HG03025 (cell line): ENCODE data around the gene CADPS.

Experiments
- ATAC-seq: cut with Tn5 transposase; IDR thresholded peaks from one replicate; pipeline ENCODE4 v1.9.1; 2021; ENCODE audit warnings: mild to moderate bottlenecking, moderate library complexity; ENCODE audit not compliant: unreplicated experiment, low FRiP score

The CADPS gene

DNA sequence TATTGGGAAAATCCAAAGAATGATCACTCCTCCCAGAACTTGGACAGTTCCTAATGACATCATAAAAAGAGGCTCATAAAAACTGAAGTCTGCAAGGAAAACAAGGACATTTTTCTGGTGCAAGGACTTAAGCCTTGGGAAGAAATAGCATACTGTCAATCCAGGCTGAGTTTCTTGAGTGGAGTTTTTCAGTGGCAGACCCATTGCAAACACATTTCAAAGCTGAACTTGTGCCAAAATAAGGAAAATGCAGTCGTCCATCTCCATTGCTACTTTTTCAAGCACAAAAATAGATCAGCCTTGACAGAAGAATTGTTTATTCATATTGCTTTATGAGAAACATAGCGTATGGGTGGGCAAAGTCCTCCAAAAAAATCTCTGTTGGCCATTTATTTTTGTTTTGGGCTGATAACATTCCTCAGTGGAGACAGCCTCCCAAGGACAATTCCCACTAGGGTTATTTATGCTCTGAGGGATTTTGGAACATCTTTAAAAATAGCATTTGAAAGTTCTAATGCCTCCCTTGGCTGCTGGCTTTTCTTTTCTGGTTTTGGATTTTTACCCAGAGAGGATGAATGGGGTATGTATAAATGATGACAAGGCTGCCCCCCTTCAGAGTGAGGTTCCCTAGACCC is 220.0 kb downstream of the CADPS start:
- no peak for ATAC-seq

DNA sequence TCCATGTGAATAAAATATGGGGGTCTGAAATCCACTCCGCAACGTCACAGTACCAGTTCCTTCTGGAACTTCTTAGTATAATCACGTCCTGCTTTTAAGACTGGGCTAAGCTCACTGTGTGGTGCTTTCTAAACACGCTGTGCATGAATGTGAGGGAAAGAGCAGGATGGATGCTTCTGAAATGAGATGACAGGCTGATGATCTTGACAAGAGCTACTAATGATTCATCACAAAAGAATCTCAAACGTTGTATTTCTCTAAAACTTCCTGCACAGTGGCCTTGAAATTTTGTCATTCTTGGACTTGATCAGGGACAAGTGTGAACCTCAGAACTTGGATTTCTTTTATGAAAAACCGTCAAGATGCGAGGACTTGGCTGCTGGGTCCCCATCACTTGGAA is 221.4 kb downstream of the CADPS start:
- ATAC-seq, result no peak

DNA sequence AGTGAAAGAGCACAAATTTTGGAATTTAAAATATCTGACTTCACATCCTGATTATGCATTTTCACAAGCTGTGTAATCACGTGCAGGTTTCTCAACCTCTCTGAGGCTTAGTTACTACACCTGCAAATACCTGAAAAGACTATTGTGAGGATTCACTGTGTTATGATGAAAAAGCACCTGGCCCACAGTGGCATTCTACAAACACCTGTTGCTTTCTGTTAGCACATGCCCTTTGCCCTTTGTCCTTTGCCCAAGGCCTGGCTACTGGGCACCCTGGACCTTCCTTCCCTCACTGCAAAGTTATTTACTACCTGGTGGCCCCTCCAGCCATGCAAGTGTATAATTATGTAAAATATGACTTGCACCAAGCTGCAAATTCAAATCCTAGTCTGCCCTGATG is 227.5 kb downstream of the CADPS start:
- ATAC-seq, result no peak

DNA sequence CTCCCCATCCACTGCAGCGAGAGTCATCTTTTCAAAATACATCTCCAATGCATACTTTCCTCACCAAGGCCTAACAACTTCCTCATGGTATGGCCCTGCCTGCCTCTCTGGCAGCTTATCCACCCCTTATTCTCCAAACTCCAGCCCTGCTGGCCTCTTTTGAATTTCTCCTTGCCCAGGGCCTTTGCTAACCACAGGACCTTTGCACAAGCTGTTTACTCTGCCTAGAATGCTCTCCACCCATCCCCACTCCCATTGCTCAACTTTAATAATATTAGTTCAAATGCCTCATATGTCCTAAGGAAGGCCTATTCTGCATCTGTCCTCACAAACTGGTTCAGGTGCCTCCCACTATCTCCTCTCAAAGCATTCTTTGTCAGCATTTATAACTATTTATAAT is 230.7 kb downstream of the CADPS start:
- no peak for ATAC-seq

DNA sequence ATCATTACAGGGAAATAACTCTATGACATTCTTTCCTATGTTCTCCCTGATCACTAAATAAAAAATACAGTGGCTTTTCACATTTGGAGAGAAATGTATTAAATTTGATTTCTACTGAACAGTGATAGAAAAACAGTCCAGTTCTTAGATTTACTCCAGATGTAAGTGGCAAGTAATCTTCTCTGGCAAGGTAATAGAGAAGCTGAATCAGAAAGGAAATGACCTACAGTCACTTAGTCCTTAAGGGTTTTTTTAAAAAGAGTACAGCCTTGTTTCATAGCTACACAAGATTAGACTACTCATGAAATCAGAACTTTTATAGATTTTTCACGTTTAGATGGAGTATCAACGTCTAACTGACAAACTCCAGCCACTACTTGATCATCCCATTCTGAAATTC is 236.9 kb downstream of the CADPS start:
- ATAC-seq, result no peak

DNA sequence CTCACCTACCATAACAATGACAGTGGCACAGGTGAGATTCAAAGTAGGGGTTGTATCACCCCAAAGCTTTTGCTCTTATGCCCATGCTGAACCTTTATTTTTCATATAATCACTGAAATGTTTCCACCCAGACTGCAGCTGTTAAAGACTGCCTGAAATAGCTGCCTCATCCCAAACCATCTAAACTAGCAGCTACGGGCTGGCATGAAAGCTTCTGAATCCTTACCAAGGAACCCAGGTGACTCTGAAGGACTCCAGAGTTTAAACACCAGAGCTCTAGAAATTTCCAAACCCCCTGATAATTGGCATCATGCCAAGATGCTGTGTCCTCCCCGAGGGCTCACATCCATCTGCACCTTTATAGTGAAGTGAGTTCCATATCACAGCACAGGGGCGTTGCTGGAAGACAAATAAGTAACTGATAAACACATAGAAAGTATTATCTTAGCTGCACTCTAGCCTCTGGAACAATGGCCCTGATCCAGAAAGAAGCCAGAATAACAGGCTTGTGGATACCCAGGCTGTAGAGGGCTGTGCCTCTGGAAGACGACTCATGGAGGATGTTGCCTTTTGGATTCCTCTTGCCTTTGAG is 238.9 kb downstream of the CADPS start:
- no peak for ATAC-seq

DNA sequence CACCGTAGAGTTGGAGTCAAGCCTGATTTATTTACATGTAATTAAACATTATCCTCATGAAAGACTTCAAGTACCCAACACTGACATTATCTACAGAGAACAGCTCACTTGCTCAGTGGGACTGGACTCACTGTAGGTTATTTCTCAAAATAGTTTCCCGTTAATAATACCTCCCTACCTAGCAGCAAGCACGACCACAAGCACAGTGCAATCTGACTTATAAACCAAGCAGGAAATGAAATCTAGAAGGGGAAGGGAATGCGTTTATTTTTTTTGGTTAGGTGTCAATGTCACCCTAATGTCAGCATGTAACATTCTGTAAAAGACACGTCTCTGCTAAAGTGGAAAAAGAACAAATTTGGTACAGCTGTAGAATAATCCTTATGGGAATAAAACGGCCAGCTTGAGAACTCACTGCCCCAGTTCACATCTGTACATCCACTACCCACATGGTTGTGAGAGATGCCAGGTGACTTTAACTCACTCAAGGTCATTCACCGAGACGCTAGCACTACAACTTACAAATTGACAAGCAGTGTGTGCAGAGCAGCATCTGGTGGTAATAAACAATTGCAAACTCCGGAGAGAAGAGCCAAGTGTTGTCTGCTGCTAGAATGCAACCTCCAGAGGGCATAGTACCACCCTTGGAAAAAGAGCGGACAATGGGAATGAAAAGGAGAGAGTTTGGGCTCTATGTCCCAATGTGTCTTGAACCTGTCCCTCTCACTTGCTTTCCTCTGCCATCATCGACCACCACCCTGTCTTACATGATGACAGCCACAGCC is 242.5 kb downstream of the CADPS start:
- ATAC-seq, result no peak

DNA sequence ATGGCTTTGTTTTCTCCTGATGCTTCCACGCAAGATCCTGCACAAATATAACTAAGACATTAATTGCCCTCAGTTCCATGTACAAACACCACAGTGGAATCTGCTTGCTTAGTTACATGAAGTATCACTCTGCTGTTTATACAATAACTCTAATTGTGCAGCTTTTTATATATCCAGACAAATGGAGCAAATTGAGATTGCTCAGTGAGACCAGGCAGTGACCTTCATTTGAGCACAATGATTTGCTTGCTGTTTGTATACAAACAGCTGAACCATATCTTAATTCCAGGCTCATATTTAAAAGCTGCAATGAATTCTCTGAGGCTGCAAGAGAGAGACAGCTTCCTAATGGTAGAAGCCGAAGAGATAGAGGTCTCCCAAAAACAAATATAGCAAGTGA is 243.7 kb downstream of the CADPS start:
- no peak for ATAC-seq

DNA sequence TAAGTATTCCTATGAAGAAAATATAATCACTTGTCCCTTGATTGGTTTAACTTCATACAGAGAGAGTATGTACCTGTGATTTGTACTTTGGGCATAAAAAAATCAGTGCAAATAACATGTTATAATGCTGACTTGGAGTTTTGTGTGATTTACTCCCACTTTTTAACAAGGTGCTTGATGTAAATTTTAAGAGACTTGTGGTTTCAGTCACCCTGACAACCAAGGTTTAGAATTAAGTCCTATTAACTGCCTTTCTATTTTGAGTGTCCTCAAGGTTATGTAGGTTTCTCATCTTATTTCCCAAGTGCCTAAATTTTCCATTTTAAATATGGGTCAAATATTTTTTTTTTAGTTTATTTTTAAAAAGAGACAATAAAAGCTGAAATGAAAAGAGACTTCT is 244.6 kb downstream of the CADPS start:
- no peak for ATAC-seq

DNA sequence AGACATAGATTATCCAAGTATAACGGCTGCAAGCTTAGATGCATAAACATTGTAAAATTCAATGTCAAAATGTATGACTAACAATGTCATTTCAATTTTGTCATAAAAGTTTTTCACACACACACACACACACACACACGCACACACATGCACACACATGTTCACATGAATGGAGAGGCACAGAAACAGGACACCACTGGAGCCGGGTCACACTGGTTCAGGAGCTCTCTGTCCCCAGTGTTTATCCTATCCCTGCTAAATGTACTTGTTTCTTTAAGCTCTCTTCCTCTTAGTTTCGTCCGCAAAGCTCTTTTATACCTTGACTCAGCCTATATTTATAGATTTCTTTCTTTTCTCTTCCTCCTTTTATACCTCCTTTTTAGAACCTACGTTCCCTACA is 249.9 kb downstream of the CADPS start:
- no peak for ATAC-seq

DNA sequence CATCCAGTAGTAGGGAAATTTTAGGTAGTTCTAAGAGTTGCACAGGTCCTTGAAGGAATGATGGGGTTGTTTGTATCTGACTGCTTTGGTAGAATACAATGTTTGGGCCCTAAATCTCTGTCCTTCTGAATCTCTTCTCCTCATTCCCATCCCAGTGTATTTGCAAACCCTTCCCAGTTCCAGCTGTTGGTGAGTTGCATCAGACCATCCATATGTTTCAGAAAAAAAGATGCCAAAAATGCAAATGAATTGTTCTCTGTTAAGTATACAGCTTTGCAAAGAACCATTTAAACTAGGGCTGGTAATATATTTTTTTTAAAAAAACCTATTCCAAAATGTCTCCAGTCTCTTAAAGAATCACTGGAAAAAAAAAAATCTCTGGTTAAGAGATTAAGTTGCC is 251.0 kb downstream of the CADPS start:
- ATAC-seq, result no peak

DNA sequence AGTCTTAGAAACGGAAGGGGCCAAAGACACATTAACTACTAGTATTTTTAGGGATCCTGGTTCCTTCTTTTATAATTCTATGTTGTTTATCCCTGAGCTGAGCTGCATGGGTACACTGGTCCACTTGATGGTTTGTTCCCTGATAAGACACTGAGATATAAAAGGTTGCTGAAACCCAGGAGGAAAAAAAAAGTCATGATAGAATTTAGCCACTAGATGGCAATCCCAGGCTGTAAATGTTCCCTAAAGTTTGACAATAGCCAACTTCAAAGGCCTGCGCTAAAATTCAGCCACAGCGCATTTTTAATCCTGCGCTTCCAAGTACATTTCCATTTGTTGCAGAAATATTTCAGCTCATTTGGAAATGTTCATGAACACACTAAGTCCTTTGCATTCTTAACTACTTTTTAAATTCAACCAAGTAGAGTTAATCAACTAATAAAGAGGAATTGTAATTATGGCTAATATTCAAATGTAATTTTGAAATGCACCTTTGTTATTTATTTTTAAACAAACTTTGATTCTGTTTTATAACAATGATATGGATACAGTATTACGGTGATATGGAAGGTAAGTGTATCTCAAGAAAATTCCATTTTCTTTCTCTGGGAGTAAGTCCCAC is 252.6 kb downstream of the CADPS start:
- ATAC-seq, result no peak

DNA sequence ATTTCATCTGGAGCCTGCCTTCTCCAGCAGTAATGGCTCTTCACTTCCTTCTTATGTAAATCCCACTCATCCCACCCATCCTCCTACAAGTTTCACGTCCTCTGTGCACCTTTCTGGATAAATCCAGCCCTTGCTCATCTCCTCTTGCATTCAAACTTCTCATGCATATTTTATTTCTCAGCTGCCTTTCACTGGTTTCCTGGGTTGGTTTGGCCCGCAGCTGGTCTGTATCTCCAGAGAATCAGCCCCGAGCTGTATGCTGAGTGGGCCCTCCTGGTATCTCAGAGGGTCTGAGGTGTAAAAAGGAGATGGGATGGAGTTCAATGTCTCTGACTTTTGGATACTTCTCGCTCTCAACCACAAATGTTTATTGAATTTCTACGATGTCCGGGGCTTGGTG is 253.3 kb downstream of the CADPS start:
- ATAC-seq, result no peak

DNA sequence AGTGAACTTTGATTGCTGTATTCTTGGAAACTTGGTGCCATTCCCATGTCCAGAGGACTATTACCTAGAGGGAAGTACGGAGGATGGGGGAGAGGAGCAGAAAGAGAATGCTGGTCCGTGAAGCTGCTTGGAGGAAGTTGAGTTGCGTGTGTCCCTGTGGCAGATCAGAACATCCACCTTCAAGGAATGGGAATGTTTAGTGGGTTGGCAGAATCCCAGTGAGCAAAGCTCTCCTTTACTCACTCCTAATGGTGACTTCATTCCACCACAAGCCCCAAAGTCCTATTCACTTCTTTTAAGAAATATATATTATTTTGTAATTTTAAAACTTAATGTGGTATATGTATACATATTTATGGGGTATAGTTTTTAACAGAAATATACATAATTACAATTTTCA is 254.0 kb downstream of the CADPS start:
- ATAC-seq, result no peak

DNA sequence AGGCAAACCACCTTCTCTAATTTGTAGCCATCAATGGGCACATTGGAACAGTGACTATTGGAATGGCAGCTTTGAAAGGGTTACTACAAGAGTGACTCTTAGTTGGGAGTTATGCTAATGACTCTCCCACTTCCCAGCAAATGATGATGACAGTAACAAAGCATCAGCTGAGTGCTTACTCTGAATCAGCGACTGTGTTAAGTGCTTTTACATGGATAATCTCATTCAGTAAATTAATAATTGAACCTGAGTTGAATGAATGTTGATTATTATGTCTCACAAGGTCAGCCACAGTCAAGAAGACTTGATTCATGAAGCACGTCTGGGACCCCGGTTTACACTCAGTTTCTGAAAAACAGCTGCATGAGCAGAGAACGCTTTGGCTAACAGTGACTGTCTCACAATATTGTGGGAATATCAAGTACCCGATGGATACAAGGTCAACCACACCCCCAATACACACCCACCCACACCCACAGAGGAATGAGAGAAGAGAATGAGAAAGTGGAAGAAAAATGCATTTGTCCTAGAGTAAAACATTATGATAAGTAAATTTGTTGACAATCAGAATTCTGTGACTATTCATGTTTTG is 259.9 kb downstream of the CADPS start:
- no peak for ATAC-seq

DNA sequence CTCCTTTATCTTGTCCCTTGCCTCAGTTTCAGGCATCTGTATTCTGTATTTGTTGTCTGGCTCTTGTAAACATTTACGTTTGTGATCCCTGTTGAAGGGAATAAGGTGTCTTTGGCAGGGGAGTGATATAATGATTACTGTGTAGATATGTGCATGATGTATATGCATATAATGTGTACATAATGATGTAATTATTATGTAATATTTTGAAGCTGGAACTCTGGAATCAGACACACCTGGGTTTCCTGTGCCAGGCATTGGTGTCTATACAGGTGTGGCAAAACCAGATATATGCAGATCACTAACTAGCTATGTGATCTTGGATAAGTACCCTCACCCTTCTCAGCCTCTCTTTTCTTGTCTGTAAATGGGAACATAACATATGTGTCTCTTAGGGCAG is 260.7 kb downstream of the CADPS start:
- ATAC-seq, result no peak

DNA sequence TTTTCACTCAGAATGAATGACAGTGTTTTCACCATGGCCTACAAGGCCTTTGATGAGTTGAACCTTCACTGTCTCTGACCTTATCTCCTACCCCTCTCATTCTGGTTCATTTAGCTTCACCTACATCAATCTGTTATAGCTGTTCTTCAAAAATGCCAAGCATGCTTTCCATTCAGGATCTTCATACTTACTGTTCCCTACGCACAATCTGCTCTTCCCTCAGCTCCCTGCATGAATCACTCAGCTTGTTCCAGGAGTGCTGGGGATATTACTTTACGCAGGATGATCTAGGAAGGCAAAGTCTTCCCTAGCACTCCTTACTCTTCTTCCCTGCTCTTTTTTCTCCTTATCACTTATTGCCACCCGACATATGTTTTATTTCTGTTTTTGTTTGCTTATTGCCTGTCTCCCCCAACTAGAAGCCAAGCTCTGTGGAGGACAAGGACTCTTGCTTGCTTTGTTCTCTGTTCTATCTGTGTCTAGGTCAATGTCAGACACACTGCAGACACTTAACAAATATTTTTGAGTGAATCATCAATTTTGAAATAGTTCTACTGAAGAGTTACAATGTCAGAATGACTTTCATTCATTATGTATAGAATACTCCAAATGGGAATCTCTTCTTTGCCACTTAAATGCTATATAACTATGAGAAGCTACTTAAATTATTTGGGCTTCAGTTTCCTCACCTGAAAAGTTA is 263.5 kb downstream of the CADPS start:
- ATAC-seq, result no peak

DNA sequence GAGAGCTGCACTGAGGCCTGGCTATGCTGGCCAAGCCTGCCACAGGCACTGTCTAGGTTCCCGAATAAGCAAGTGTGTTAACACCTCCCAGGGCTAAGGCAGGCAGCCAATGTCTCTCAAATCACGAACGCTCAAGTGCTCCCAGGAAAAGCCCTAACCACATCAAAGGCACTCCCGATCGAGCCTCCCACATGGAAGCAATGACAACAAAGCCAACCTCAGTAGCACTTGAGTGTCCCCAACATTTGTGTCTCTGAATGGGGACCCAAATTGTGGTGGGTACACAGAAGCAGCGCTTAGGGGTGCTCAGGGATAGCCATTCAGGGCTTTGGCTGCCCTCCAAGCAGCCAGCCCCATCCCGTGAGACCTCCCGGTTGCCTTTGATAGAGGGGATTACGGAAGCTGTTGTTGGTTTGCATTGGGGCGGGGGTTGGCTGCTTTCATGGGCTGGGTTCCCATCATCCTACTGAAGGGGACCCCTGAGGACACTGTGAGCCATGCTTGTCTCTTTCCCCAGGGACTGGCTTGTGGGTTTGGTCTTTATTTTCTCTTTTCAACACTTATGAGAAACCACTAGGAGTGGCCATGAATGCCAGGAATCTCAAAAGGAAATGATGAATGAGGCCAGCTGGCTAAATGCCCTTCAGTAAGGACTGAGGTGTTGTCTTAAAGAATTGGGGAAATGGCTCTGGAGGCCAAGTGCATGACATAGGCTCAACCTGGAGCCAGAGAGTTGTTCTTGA is 267.8 kb downstream of the CADPS start:
- ATAC-seq, result no peak

DNA sequence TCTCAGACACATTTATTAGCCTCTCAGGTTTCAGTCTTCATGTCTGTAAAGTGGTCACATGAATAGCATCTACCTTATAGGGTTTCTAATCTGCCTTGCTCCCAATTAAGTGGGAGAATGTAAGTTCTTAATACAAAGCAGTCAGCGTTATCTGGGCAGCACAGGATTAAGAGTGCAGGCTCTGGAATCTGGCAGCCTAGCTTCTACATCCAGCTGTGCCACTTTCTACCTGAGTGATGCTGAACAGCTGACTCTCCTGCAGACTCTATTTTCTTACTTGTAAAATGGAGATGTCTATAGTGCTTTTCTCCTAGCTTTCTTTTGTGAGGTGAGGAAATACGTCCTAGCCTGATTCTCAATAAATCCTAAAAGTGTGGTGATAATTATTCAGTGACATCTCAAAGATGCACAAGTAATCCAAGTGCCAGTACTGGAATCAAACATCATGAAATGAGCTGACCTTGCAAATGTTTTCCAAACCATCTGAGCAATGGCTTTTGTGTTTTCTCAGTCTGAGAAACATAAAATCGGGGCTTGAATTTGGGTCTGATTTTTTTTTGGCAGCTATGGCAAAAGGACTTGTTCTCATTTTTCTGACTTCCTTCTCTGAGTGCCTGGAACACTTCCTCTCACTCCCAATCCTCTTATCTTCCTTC is 269.7 kb downstream of the CADPS start:
- no peak for ATAC-seq
